ENCODE results near the gene SLC1A5.

The SLC1A5 gene

DNA sequence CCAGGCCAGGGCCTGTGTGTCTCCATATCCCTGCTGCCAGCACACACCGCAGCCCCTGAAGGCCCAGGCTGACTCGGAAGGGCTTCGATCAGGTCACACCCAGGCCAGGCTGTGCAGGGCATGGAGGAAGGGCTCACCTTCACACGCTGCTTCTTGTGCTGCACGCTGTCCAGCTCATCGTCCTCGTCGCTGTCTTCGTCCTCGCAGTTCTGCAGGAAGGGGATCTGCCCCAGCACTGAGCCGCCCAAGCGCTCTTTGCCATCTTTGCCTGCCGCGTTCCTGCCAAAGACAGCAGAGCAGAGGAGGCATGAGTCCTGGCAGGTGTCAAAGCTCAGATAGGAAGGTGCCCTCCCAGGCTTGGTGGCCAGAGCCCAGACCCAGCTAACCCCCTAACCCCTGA is 57.8 kb downstream of the SLC1A5 start:
- TF ChIP-seq, protein P1, sequence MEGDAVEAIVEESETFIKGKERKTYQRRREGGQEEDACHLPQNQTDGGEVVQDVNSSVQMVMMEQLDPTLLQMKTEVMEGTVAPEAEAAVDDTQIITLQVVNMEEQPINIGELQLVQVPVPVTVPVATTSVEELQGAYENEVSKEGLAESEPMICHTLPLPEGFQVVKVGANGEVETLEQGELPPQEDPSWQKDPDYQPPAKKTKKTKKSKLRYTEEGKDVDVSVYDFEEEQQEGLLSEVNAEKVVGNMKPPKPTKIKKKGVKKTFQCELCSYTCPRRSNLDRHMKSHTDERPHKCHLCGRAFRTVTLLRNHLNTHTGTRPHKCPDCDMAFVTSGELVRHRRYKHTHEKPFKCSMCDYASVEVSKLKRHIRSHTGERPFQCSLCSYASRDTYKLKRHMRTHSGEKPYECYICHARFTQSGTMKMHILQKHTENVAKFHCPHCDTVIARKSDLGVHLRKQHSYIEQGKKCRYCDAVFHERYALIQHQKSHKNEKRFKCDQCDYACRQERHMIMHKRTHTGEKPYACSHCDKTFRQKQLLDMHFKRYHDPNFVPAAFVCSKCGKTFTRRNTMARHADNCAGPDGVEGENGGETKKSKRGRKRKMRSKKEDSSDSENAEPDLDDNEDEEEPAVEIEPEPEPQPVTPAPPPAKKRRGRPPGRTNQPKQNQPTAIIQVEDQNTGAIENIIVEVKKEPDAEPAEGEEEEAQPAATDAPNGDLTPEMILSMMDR (IDR thresholded peaks at IDR 0.05) = no peak
- Histone ChIP-seq H2AFZ (no peak overlapping the region), H3K27ac (no peak overlapping the region), H3K27me3 (ENCODE audit: control insufficient read depth, insufficient read depth, low read length) (no peaks in the 10 kb centered on the region), H3K36me3 (ENCODE audit: control insufficient read depth, insufficient read depth, low read length) (no peaks in the 10 kb centered on the region), H3K9ac (no peak overlapping the region), H3K4me3 (ENCODE audit: low read depth, low read length) (no peak overlapping the region), H3K79me2 (peaks cover 2% of the 10 kb centered on the region), H3K4me2 (ENCODE audit: low read length) (no peak overlapping the region), H3K4me1 (no peaks in the 10 kb centered on the region), H3K9me3 (ENCODE audit: control insufficient read depth, low read length) (no peaks in the 10 kb centered on the region)

DNA sequence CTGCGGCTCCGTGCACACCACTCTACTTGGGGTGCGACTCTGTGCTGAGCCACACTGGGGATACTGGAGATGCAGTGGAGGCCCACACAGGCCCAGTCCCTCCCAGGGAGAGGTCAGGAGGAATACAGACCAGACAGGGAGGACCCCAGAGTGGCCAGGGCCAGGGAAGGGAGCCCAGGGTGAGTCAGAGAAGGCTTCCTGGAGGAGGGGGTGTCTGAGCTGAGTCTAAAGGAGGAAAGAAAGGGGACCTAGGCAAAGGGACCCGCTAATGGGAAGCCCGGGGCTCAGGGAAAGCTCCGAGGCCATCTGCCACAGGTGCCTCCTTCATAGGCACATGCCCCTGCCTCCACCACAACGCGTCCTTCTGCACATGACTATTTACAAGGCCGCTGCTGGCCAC is 58.2 kb downstream of the SLC1A5 start:
- Histone ChIP-seq H3K4me3 (ENCODE audit: low read depth, low read length) (no peak overlapping the region), H2AFZ (no peak overlapping the region), H3K79me2 (peaks cover 2% of the 10 kb centered on the region), H3K9ac (no peak overlapping the region), H3K9me3 (ENCODE audit: control insufficient read depth, low read length) (no peaks in the 10 kb centered on the region), H3K36me3 (ENCODE audit: control insufficient read depth, insufficient read depth, low read length) (no peaks in the 10 kb centered on the region), H3K4me2 (ENCODE audit: low read length) (no peak overlapping the region), H3K27me3 (ENCODE audit: control insufficient read depth, insufficient read depth, low read length) (no peaks in the 10 kb centered on the region), H3K4me1 (no peaks in the 10 kb centered on the region), H3K27ac (no peak overlapping the region)
- TF ChIP-seq, protein P1 (IDR thresholded peaks at IDR 0.05) = no peak

DNA sequence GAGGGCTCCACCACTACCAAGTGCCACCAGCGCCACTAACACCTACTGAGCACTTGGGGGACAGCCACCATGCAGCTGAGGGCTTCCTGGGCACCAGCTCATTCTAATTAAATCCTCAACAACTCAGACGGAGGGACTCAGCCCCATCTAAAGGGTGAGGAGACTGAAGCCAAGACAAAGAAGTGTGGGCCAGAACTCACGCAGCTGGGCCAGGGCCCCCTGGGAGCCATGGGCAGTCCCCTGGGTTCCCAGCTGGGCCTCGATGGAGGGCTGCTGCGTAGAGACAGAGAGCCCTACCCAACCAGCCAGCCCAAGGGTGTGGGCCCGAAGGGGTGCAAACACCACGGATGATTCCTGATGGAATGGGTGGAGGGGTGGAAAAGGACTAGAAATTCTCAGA is 58.7 kb downstream of the SLC1A5 start:
- Histone ChIP-seq H3K4me3 (ENCODE audit: low read depth, low read length) (no peak overlapping the region), H3K27ac (no peak overlapping the region), H3K79me2 (peaks cover 2% of the 10 kb centered on the region)

DNA sequence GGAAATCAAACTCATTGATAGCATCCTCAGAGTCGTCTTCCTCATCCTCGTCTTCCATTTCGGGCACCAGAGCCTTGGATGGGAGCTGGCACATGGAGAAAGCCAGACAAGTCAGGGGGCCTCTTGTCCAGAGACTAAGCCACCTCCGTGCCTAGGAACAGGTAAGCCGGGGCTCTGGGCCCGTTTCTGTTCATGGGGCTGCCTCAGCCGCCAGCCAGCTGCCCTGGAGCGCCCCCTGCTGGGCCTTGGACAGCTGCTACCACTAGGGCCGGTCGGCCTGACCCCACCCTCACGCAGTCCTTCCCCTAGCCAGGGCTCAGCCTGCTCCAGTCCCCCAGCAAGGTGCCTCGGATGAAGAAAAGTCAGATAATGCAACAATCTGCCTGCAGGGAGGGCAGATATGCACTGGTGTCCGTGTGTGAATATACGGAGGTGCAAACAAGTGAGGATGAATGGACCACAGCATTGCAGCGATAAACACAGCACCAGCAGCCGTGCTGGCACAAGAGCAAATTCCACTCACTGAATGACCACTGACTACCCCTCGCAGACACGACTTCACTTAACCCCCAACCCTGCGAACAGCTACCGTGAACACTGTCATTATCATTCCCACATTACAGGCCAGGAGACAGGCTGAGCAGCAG is 59.6 kb downstream of the SLC1A5 start:
- Histone ChIP-seq H2AFZ (no peak overlapping the region), H3K4me2 (ENCODE audit: low read length) (no peak overlapping the region), H3K4me3 (ENCODE audit: low read depth, low read length) (no peak overlapping the region), H3K79me2 (peaks cover 2% of the 10 kb centered on the region), H3K9ac (no peak overlapping the region), H3K9me3 (ENCODE audit: control insufficient read depth, low read length) (no peaks in the 10 kb centered on the region), H3K4me1 (no peaks in the 10 kb centered on the region), H3K27ac (no peak overlapping the region), H3K36me3 (ENCODE audit: control insufficient read depth, insufficient read depth, low read length) (no peaks in the 10 kb centered on the region), H3K27me3 (ENCODE audit: control insufficient read depth, insufficient read depth, low read length) (no peaks in the 10 kb centered on the region)
- TF ChIP-seq, protein P1 (IDR thresholded peaks at IDR 0.05) = peak; percentile 95

More for the DNA sequence above, 58.7 kb downstream of the SLC1A5 start:
- Histone ChIP-seq H3K27me3 (ENCODE audit: control insufficient read depth, insufficient read depth, low read length) (no peaks in the 10 kb centered on the region), H3K9ac (no peak overlapping the region), H2AFZ (no peak overlapping the region), H3K4me2 (ENCODE audit: low read length) (no peak overlapping the region), H3K4me1 (no peaks in the 10 kb centered on the region), H3K9me3 (ENCODE audit: control insufficient read depth, low read length) (no peaks in the 10 kb centered on the region), H3K36me3 (ENCODE audit: control insufficient read depth, insufficient read depth, low read length) (no peaks in the 10 kb centered on the region)
- TF ChIP-seq, protein P1 (IDR thresholded peaks at IDR 0.05) = no peak

DNA sequence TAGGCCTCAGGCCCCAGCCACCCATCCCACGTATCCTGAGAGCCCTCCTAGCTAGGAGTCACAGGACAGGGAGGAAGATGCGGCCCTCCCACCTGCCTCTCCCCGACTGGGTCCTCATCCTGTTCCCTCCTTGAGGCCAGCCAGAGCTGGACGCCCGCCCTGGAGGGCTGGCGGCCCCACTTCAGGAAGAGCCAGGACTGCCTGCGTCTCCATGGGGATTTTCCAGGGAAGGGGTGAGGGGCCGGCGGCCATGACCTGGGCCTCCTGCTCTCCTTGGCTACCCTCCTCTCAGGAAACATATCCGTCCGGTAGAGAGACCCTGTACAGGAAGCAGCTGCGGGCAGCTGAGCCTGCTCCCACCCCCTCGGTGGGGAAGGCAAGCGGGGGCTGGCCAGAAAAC is 60.2 kb downstream of the SLC1A5 start:
- no peak overlapping the region for H3K4me2 ChIP-seq (ENCODE audit: low read length)
- no peak overlapping the region for H2AFZ ChIP-seq
- TF ChIP-seq, protein P1 (IDR thresholded peaks at IDR 0.05) = no peak
- no peaks in the 10 kb centered on the region for H3K36me3 ChIP-seq (ENCODE audit: control insufficient read depth, insufficient read depth, low read length)
- H3K79me2 ChIP-seq = peaks cover 2% of the 10 kb centered on the region
- no peak overlapping the region for H3K27ac ChIP-seq
- no peaks in the 10 kb centered on the region for H3K9me3 ChIP-seq (ENCODE audit: control insufficient read depth, low read length)
- H3K27me3 ChIP-seq (ENCODE audit: control insufficient read depth, insufficient read depth, low read length) = no peaks in the 10 kb centered on the region
- no peak overlapping the region for H3K4me3 ChIP-seq (ENCODE audit: low read depth, low read length)
- no peak overlapping the region for H3K9ac ChIP-seq
- no peaks in the 10 kb centered on the region for H3K4me1 ChIP-seq

Data from parathyroid adenoma (tissue), 2 donors.